TTC549 (cell line): ENCODE results near the gene COPS9.

ENCODE experiments used
- FAIRE-seq: peaks from 2 replicates; lab custom pipeline; 2012; peaks lifted over from hg19 to GRCh38; lab: Jason Lieb, UNC

The COPS9 gene

DNA sequence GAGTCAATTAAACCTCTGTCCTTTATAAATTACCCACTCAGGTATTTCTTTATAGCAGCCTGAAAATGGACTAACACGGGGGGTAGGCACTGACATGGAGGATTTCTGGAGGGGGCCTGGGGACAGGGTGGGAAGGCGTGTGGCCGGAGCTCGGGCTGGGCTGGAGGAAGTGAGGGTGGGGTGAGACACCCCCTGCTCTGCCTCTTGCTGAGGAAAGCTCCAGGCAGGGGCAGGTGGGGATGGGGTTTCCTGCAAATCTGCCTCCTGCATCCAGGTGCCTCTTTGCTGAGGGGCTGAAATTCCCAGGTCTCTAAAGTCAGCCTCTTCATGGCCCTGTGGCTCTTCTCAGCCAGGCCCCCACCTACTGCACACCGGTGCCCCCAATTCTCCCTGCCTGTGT, 30.1 kb upstream of the COPS9 start:
- no peak for FAIRE-seq

DNA sequence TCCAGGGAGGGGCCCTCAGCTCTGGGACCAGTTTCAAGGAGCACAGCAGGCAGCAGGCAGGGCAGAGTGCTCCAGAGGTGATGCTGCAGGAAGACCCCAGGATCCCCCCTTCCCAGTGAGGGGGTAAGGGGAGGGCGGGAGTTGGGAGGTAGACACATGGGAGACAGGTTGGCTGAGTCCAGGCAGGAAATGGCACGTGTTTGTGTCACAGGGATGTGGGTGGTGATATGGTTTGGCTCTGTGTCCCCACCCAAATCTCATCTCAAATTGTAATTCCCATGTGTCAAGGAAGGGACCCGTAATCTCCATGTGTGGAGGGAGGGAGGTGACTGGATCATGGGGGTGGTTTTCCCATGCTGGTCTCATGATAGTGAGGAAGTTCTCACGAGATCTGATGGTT, 29.6 kb upstream of the COPS9 start:
- FAIRE-seq, result no peak

DNA sequence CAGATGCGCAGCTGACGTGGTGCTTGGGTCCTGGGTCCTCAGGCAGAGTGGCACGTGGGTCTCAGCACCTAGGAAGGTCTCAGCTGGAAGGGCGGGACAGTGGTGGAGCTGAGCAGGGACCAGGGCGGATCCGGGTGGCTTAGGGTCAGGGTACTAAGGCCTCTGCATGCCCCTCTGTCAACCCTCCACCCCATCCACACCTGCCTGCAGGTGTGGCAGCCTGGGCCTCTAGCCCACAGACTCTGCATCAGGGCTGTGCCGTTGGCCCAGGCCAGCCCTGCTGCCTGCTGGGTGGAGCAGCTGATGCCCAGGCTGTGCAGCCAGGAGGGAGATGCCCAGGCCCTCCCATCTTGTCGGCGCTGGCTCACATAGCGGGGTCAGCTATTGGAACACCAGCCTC, 28.9 kb upstream of the COPS9 start:
- FAIRE-seq, result no peak

DNA sequence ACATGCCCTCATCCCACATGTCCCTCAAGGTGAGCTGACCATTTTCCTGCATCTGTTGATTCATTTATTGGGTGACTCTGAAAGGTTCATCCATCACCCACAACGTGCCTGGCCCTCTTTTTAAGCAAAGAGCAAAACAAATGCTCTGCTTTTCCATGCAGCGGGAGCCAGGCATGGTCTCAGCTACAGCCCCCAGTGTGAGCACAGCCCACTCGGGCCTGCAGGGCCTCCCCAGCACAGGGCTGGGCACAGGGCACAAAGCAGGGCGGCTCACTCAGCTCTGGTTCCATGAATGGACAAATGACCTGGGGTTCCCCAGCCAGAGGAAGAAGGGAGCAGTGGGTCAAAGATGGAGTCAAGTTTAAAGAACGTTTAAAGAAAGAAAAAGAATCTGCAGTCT, 28.5 kb upstream of the COPS9 start:
- no peak for FAIRE-seq

DNA sequence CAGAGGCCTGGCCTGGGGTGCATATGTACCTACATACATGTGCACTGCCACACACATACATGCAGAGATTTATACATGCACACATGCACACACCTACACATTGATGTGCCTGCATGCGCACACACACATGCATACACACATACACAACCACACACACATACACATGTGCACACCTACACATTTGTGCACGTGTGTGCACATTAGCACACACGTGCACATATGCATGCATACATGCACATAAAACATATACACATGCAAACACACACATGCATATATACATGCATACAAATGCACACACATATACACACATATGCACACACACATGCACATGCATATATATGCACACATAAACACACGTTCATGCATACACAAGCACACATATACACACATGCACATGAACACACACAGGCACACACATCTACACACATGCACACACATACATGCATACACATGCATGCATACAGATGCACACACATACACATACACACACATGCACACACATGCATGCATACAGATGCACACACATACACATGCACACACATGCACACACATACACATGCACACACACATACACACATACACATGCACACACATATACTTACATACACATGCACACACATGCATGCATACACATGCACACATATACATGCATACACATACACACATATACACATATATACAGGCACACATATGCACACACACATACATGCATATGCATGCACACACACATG, 27.9 kb upstream of the COPS9 start:
- FAIRE-seq, result no peak

DNA sequence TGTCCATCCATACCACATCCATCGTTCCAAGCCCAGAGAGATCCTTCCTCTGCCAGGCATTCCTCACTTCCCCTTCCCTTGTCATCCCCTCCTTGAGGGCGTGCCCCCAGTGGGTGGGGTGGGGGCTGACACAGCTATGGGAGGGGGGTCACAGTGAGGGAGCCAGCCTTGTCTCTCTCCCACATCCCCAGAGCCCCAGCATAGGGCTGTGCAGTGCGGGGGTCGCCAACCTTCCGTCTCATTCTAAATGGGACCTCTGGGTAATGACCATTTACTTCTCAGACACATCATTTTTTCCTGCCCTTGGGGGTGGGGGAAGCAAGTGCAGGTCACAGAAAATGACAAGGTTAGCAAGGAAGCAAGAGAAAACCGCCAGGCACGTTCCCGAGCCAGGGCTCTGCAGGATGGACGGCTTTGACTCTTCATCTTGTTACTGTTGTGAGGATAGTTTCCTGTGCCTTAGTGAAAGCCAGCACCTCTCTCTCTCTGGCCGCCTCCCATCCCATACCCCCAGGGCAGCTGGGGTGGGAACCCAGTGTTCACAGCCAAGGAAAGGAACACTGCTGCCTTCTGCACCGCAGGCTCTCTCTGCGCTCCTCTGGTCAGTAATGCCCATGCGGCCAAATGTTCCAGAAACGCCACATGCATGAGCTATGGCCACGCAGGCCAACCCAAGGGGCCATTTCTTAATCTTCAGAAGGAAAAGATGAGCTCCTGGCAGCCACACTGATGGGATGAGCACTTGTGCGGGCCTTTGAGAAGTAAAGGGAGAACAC, 27.0 kb upstream of the COPS9 start:
- FAIRE-seq, result no peak

DNA sequence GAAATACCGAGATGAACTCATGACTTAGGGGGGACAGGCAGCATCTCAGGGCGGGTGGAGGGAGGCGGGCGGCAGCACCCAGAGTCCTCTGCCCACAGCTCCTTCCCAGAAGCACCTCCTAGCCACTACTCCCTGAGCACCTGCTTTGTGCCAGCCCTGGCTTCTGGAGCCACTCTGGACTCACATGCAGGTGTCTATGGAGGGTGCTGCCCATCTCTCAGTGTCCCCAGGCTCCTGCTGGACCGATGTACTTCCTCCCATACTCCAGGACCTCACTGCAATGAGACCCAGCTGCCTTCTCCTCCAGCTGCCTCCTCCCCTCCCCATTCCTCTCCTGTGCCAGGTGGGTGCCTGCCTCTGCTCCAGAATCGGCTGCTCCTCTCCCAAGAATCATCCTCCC, 26.4 kb upstream of the COPS9 start:
- no peak for FAIRE-seq

DNA sequence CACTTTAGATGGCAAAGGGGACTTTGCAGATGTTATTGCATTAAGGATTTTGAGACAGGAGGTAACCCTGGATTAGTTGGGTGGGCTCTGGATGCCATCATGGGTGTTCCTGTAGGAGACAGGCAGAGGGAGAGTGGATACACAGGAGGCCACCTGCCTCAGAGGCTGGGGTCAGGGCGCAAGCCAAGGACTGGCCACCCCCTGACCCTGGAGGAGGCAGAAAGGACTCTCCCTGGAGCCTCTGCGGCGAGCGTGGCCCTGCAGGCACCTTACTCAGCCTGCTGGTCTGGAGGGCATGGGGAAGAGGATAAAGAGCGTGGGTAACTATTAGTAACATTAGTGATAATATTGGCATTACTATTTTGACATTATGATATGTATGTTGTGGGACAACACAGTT, 25.9 kb upstream of the COPS9 start:
- FAIRE-seq, result no peak

DNA sequence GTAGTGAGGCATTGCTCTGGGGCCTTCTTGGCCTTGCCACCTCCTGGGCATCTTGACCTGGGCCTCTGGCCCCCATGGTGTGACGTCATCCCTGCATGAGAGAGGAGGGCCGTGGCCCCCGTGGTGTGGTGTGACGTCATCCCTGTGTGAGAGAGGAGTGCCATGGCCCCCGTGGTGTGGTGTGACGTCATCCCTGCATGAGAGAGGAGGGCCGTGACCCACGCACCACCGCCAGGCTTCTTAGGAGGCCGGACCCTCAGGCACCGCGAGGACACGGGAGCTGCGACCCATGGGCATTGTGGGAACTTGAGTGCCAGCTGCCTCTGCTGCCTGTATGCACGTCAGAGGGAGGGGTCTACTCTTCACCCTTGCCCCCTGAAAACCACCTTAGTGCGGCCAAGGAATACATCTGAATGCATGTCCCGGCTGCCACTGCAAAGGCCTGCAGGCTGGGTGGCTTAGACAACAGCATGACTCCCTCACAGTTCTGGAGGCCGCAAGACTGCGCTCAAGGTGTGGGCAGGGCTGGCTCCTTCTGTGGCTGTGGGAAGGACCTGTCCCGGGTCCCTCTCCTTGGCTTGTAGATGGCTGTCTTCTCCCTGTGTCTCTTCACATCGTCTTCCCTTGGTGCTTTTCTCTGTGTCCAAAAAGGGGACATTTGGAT, 25.1 kb upstream of the COPS9 start:
- no peak for FAIRE-seq

DNA sequence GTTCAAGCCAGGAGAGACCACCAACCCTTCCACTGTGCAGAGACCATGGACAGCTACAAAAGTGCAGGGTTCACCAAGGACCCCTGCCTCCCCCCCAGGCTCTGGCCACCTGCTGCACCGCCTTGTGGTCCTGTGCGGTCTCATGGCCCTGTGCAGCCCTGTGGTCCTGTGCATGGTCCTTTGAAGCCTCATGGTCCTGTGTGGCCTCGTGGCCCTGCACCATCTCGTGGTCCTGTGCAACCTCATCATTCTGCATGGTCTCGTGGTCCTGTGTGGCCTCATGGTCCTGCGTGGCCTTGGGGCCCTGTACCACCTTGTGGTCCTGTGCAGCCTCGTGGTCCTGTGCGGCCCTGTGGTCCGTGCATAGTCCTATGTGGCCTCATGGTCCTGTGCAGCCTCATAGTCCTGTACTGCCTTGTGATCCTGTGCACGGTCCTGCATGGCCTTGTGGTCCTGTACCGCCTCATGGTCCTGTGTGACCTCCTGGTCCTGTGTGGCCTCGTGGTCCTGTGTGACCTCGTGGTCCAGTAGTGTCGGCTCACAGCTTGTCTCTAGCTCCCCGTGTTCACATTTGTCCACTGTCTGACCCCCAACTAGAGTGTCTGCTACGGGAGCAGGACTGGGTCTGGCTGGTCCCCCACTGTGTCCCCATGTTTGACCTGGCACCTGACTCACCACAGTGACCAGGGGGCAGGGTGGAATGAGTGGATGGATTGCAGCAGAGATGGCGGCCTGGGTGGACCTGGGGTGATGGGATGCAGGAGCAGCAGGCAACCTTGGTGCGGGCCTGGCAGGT, 24.4 kb upstream of the COPS9 start:
- FAIRE-seq, result no peak

DNA sequence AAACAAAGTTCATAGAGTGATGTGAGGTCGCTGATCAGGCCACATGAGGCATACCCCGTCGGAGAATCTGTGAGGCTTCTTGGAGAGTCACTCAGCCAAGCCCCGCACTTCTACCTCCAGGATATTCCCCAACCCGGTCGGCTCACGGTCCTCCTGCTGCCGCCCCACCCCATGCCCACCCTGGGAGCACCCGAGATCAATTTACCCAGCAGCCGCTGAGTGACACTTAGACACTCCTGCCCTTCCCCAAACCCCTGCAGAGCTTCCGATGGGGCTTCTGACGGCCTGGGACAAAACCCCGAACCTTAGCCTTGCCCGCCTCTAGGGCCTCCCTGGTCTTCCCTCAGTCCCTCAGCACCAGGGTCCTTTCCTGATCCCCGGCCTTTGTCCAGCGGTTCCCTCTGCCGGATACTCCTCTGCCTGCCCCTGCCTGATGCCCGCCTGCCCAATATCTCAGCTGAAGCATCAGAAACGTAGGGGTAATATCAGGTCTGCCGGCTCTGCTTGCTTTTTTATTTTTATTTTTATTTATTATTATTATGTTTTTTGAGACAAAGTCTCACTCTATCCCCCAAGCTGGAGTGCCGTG, 23.2 kb upstream of the COPS9 start:
- no peak for FAIRE-seq

DNA sequence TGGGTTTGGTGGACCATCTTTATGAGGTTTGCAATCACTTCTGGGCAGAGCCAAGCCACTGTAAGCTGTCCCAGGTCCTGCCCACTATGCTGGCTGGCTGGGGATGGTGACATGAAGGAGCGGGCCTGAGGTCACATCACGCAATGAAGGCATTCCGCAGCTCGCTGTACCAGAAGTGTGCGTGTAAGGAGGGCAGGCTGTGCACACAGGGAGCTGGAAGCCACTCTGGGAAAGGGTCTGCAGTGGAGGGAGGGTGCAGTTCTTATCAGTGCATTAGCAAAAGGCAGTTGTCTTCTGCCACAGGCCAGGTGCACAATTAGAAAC, 21.0 kb upstream of the COPS9 start:
- no peak for FAIRE-seq

DNA sequence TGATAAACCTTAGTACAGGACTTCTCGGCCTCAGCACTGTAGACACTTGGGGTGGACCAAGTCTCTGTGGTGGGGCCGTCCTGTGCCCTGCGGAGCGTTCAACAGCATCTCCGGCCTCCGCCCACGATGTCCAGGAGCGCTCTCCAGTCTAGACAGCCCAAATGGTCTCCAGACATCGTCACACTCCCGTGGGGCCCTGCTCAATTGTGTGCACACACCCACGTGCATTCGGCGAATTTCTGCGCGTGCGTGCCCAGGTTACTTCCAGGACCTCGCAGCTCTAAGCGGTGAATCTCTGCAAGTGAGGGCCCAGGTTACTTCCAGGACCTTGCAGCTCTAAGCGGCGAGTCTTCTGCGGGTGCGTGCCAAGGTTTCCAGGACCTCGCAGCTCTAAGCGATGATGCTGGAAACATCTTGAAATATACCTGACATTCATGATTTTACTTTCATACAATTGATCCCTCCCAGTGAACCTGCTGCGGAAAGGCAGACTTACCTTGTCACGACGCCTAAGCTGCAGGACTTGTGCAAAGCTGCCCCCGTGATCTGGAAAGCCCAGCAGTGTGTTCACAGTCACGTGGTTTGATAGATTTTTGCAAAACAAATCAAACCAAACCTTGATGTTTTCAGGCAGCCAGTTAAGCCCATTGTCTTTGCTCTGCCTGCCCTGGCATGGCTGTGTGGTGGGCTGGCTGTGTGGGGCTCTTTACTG, 20.5 kb upstream of the COPS9 start:
- FAIRE-seq, result no peak

DNA sequence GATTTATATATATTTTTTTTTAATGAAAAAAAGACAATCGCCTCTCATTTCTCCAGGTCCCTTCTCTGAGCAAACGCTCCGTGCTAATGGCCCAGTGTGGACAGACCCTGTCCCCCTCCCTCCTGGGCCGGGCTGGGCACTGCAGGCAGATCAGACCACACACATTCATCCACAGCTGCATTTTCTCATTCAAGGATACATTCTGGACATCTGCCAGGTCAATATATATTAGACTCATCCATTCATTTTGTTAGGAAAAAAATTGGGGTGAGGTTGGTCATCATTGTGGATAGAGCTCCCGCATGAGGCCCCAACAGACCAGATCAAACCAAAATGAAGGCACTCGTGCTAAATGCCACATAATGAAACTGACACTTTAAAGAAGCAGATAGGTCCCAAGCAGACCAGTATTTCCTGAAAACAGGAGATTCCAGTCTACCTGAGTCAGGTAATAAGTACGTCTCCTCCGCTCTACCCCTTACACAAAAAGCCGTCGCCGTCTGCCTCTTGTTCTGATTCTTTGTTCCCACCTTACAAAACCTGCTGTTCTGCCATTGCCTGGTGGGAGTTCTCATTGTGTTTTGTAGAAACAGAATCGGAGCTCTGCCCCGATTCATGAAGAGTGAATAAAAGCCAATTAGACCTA, 19.8 kb upstream of the COPS9 start:
- no peak for FAIRE-seq

DNA sequence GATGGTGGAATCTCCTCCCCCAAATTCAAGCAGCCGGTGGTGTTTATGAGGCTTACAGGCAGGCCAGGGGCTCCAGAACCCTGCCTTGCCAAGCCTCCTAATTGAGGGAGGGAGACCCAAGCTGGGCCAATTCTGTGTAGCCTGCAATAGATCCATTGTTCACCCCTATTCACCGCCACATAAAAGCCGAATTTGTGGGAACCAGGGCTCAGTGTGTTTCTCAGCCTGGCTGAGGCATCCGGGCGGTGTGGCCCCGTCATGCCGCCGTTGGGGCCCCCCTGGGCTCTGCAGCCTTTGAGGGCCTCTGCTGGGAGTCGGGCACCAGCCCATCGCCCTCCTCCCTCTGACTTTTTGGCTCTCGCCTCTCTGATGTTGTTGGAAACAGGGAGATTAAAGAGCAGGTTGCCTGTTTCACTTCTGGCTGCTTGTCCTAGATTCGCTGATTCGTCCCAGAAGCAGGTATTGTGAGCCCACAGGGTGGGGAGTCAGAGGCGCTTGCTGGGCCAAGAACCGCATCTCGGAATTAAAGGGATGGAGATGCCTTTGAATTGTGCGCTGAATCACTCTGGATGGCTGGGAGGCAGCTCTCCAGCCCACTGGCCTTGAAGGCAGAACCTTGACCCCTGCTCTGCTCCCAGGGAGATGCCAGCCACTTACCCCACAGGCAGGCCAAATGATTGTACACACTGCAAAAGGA, 19.1 kb upstream of the COPS9 start:
- no peak for FAIRE-seq

DNA sequence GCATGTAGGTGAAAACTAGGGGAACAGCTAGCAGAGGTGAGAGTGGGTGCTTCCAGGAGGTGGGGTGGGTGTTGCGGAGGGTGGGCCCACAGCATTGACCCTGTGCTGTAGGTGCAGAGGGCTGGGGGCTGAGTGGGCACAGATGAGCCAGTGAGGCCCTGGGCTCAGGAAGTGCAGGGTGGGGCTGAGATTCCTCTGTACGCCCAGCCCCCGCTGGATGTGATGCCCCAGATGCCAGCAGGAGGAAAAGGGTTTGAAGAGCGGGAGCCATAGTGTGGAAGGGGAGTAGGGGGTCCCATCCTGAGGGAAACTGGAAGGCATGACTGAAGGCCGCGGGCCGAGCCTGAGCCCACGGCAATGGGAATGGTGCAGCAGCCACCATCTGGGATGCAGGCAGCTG, 18.5 kb upstream of the COPS9 start:
- no peak for FAIRE-seq

DNA sequence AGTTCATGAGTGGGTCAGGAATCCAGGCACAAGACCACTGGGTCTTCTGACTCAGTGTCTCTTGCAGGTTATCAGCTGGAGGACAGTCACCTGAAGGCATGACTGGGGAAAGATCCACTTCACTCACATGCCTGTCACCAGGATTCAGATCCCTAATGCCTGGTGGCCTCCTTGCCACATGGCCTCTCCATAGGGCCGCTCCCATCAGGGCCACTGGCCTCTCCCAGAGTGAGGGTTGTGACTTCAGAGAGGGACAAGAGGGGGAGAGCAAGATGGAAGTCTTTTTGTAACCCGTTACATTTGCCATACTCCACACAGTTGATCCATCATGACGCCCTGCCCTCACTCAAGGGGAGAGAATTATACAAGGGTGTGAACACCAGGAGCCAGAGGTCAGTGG, 17.3 kb upstream of the COPS9 start:
- no peak for FAIRE-seq

DNA sequence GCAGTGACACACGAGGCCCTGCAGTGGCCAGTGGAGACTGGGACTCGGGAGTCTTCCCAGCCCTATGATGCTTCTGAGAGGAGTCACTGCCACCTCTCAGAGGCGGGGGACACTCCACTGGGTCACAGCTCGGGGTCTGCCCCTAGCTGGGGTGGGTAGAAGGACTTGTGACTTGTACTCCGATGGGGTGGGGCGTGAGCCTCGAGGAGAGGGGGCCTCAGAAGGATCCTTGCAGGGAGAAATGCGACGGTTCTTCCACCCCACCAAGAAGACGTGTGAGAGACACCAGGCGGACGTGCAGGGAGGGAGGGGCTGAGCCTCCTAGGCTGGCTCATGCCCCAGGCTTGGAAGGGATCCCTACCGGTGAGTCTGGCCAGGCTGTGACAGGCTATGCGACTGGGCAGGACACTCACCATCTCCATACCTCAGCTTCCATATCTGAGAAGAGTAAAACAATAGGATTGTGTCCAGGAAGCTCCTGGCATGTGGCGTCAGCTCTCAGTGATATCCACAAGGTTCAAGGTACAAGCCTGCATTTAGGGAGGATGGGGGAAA, 15.4 kb upstream of the COPS9 start:
- no peak for FAIRE-seq

DNA sequence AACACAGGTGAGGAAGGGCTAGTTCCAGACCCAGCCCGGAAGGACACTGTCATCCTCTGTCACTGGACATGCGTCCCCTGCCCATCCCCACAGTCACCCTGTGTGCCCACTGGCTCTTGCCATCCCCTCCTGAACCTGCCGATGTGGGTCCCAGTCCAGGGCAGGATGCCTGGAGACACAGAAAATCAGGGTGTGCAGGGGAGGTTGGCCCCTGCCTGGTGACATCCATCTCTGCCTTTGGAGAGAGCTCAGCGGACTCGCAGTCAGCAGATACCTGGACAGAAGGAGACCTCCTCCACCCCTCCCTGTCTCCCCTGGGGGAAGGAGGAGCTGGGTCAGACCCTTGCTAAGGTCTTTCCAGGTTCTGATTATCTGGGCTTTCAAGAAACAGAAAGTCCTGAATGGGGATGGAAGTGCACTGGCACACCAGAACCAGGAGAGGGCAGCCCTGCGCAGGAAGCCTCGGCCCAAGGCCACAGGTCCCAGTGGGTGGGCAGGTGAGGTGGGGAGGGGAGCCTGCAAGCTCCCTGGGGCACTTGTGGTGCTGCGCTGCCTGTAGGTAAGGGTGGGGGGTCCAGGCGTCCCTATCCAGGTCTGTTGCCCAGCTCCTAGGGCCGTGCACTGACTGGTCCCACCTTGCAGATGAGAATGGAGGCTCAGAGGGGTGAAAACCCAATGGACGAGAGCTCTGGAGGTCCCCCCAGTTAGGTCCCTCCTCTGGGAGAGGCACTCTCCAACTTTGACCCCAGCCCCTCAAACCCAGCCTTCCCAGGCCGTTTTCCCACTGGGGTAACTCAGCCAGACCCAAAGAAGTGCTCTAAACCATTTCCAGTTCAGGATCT, 14.1 kb upstream of the COPS9 start:
- FAIRE-seq, result no peak
